Keratinocyte (primary cell): ENCODE data around the gene VIPR2. TPM values are rescaled to one million over a fixed set of nuclear protein-coding genes. Genes with fewer than 3 reads are reported as not detected.
A peak's percentile ranks its signal among the peaks of the same experiment; 100 is the strongest.
"Not testable (repeated sequence)": the region's sequence is repeated elsewhere in the genome, so short reads cannot be mapped to it uniquely, and the experiment has no call there.

Source experiments
- DNase-seq: peaks from one replicate; pipeline ENCODE4 v3.0.0-alpha.2; 2011; ENCODE audit warnings: low read depth, missing footprints, low spot score
- FAIRE-seq: peaks from 2 replicates; lab custom pipeline; 2011; peaks lifted over from hg19 to GRCh38; lab: Jason Lieb, UNC
- H2AFZ ChIP-seq: 2 replicates; pipeline ENCODE4 v1.6.0; 2012; ENCODE audit warnings: low read length, control low read depth, inconsistent platforms; ENCODE audit not compliant: control insufficient read depth
- H3K27ac ChIP-seq: 2 replicates; pipeline ENCODE4 v1.5.1; 2011; ENCODE audit warnings: low read length; ENCODE audit not compliant: control insufficient read depth, insufficient read depth
- H3K27me3 ChIP-seq: 3 replicates; pipeline ENCODE4 v1.6.0; 2011; ENCODE audit warnings: low read length; ENCODE audit not compliant: control insufficient read depth, insufficient read depth; ENCODE audit errors: extremely low read depth
- H3K36me3 ChIP-seq, 2 experiments: 2 replicates in 1 of 2; 3 replicates in 1 of 2; pipeline ENCODE4 v1.5.1; 2011; ENCODE audit warnings: low read length in 2 of 2, mild to moderate bottlenecking in 1 of 2; ENCODE audit not compliant: control insufficient read depth in 2 of 2, insufficient read depth in 2 of 2; ENCODE audit errors: extremely low read depth in 1 of 2
- H3K4me1 ChIP-seq: 3 replicates; pipeline ENCODE4 v1.5.1; 2011; ENCODE audit warnings: low read length; ENCODE audit not compliant: control insufficient read depth, insufficient read depth; ENCODE audit errors: extremely low read depth
- H3K4me2 ChIP-seq: 3 replicates; pipeline ENCODE4 v1.6.0; 2011; ENCODE audit warnings: low read depth, low read length; ENCODE audit not compliant: control insufficient read depth, insufficient read depth; ENCODE audit errors: extremely low read depth
- H3K4me3 ChIP-seq, 3 experiments: fragments of 200-600 bp in 1 of 3; sonication (generic) in 1 of 3; 2 replicates in 2 of 3; 3 replicates in 1 of 3; pipeline ENCODE4 v1.5.1; 2011 to 2016; ENCODE audit warnings: low read length in 3 of 3, mild to moderate bottlenecking in 3 of 3, control low read depth in 2 of 3, inconsistent platforms in 1 of 3, low read depth in 1 of 3, mixed read lengths in 1 of 3, mixed run types in 1 of 3, moderate library complexity in 1 of 3; ENCODE audit not compliant: control insufficient read depth in 2 of 3, insufficient read depth in 2 of 3; ENCODE audit errors: extremely low read depth in 1 of 3
- H3K79me2 ChIP-seq: 2 replicates; pipeline ENCODE4 v1.6.0; 2012; ENCODE audit warnings: low read length; ENCODE audit not compliant: control insufficient read depth, insufficient read depth
- H3K9ac ChIP-seq: 3 replicates; pipeline ENCODE4 v1.6.0; 2011; ENCODE audit warnings: low read length; ENCODE audit not compliant: control insufficient read depth, insufficient read depth; ENCODE audit errors: extremely low read depth
- H3K9me1 ChIP-seq: 3 replicates; pipeline ENCODE4 v1.6.0; 2011; ENCODE audit warnings: low read length; ENCODE audit not compliant: control insufficient read depth, insufficient read depth; ENCODE audit errors: extremely low read depth
- H3K9me3 ChIP-seq: 2 replicates; pipeline ENCODE4 v1.5.1; 2012; ENCODE audit warnings: low read depth, low read length; ENCODE audit not compliant: control insufficient read depth
- H4K20me1 ChIP-seq: 3 replicates; pipeline ENCODE4 v1.6.0; 2011; ENCODE audit warnings: low read length; ENCODE audit not compliant: control insufficient read depth, insufficient read depth; ENCODE audit errors: extremely low read depth
- EZH2 ChIP-seq: IDR thresholded peaks from one replicate; pipeline ENCODE4 v1.6.1; 2012; ENCODE audit warnings: inconsistent platforms, mild to moderate bottlenecking, low read length, moderate library complexity
- dilution Hi-C: fragments of 300-500 bp; cut with MboI; formaldehyde crosslinking; loops from one replicate; pipeline ENCODE4 v1.7.0; 2020; ENCODE audit warnings: low sequenced_read_pairs; ENCODE audit not compliant: extremely low pct_ligation_motif_present
- polyA plus RNA-seq, 5 experiments: library from polyadenylated mRNA; depleted of rRNA in 3 of 5; stranded (reverse) in 3 of 5; stranded (forward) in 1 of 5; unstranded in 1 of 5; fragments of >200 nt; gene quantifications; 1 replicate in 1 of 5; 2 replicates in 3 of 5; 3 replicates in 1 of 5; pipeline versions ENCODE4 v1.2.1 to v1.2.3, GENCODE V29; 2011 to 2012; ENCODE audit warnings: missing spikeins in 2 of 5, low read depth in 1 of 5, low replicate concordance in 1 of 5
- TF ChIP-seq, protein P1 (sequence below), 3 experiments: IDR thresholded peaks in 1 of 3; conservative IDR thresholded peaks in 1 of 3; optimal IDR thresholded peaks in 1 of 3; 2 replicates in 2 of 3; 3 replicates in 1 of 3; pipeline versions ENCODE3 to v1.5.1; 2011; ENCODE audit warnings: low read length in 3 of 3, mild to moderate bottlenecking in 3 of 3, moderate library complexity in 2 of 3, control low read depth in 1 of 3, inconsistent platforms in 1 of 3; ENCODE audit not compliant: insufficient read depth in 2 of 3; ENCODE audit errors: extremely low read depth in 1 of 3

Gene VIPR2
- polyA plus RNA-seq, 1 donor (not counting 4 experiments of a cell fraction or from before 2014, with no cell fraction given), result not detected

DNA sequence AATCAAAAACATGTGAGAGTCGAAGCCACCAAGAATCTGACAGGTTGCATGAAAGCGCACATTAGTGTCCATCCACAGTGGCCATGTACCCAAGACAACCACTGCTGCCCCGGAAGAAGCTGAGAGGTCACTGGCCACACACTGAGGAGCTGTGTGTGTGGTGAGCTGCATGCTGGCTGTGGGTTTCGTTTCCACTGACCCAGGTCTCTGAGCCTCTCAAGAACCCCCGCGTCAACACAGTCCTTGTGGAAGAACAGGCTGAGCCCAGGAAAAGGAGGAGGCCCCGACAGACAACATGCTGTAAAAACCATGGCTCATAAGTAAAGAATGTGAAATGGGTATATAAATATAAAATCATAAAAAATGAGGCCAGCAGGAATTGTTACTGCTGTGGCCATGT, 8.2 kb downstream of the VIPR2 start:
- Histone ChIP-seq H4K20me1 (no peaks in the 10 kb centered on the region), H3K27me3 (no peaks in the 10 kb centered on the region), H3K9me3 (no peaks in the 10 kb centered on the region), H3K4me3 (no peak overlapping the region), H3K4me2 (no peak overlapping the region), H3K9ac (no peak overlapping the region), H3K79me2 (no peaks in the 10 kb centered on the region), H3K36me3 (no peaks in the 10 kb centered on the region), H3K9me1 (no peaks in the 10 kb centered on the region), H3K4me1 (no peaks in the 10 kb centered on the region), H2AFZ (no peak overlapping the region), H3K27ac (no peak overlapping the region)
- FAIRE-seq (no peak), DNase-seq (no peak)
- dilution Hi-C loops, result loop anchor here (5.0 kb wide), 1 partner anchor 59 kb away; no protein-coding TSS in a partner anchor
- no peak for TF ChIP-seq EZH2
- TF ChIP-seq, protein P1, sequence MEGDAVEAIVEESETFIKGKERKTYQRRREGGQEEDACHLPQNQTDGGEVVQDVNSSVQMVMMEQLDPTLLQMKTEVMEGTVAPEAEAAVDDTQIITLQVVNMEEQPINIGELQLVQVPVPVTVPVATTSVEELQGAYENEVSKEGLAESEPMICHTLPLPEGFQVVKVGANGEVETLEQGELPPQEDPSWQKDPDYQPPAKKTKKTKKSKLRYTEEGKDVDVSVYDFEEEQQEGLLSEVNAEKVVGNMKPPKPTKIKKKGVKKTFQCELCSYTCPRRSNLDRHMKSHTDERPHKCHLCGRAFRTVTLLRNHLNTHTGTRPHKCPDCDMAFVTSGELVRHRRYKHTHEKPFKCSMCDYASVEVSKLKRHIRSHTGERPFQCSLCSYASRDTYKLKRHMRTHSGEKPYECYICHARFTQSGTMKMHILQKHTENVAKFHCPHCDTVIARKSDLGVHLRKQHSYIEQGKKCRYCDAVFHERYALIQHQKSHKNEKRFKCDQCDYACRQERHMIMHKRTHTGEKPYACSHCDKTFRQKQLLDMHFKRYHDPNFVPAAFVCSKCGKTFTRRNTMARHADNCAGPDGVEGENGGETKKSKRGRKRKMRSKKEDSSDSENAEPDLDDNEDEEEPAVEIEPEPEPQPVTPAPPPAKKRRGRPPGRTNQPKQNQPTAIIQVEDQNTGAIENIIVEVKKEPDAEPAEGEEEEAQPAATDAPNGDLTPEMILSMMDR (optimal IDR thresholded peaks at IDR 0.05 in 1 of 3, IDR thresholded peaks at IDR 0.05 in 1 of 3, conservative IDR thresholded peaks at IDR 0.05 in 1 of 3; ENCODE audit: extremely low read depth in 1 of 3, insufficient read depth in 2 of 3, low read length in 3 of 3), result no peak

DNA sequence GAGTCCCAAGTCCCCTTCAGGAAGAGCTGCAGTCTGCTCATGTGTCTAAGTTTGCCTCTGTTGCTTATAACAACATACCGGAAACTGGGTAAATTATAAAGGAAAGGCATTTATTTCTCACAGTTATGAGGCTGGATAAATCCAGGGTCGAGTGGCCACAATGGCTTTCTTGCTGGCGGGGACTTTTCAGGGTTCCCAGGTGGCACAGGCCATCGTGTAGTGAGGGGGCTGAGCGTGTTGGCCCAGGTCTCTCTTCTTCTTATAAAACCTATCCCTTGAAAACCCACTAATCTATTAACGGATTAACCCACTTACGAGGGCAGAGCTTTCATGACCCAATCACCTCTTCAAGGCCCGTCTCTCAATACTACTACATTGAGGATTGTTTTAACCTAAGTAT, 8.7 kb downstream of the VIPR2 start:
- Histone ChIP-seq H3K9me1 (no peaks in the 10 kb centered on the region), H3K4me3 (no peak overlapping the region), H3K27ac (no peak overlapping the region), H3K36me3 (no peaks in the 10 kb centered on the region), H3K4me1 (no peaks in the 10 kb centered on the region), H4K20me1 (no peaks in the 10 kb centered on the region), H3K9me3 (no peaks in the 10 kb centered on the region), H3K9ac (no peak overlapping the region), H2AFZ (no peak overlapping the region), H3K79me2 (no peaks in the 10 kb centered on the region), H3K4me2 (no peak overlapping the region), H3K27me3 (no peaks in the 10 kb centered on the region)
- TF ChIP-seq EZH2, result no peak
- TF ChIP-seq, protein P1 (optimal IDR thresholded peaks at IDR 0.05 in 1 of 3, IDR thresholded peaks at IDR 0.05 in 1 of 3, conservative IDR thresholded peaks at IDR 0.05 in 1 of 3; ENCODE audit: extremely low read depth in 1 of 3, insufficient read depth in 2 of 3, low read length in 3 of 3), result no peak
- dilution Hi-C loops, result loop anchor here (5.0 kb wide), 1 partner anchor 59 kb away; no protein-coding TSS in a partner anchor
- FAIRE-seq (no peak), DNase-seq (no peak)

DNA sequence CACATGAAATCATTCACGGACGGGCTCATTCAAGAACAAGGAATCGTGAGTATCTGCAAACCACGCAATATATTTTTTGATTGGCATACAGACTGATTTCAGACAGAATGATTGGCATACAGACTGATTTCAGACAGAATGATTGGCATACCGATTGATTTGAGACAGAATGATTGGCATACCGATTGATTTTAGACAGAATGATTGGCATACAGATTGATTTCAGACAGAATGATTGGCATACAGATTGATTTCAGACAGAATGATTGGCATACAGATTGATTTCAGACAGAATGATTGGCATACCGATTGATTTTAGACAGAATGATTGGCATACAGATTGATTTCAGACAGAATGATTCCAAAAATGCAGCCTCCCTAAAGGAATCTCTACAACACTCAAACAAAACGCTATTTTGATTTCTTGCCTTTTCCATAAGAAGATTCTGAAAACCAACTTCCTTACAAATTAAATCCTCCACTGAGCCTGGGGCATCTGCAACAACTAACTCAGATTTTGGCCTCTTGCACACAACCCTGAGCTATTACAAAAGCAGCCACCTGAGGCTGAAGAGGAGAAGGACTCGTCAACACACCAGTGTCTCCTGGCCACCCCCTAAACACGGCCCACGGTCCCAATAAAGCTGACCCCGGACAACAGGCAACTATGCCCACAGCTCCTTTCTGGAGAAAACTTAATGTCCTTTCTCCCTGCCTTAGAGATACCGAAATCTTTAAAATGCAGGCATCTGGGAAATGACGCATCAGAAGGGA, 11.8 kb downstream of the VIPR2 start:
- H3K27me3 ChIP-seq, H4K20me1 ChIP-seq, H3K4me3 ChIP-seq, H2AFZ ChIP-seq, dilution Hi-C loops, H3K9me1 ChIP-seq, H3K79me2 ChIP-seq, H3K27ac ChIP-seq, H3K4me2 ChIP-seq, H3K36me3 ChIP-seq, DNase-seq, H3K4me1 ChIP-seq, H3K9me3 ChIP-seq, H3K9ac ChIP-seq: not testable (repeated sequence)
- FAIRE-seq, result peak; percentile 44
